Measurements from ENCODE around the gene TAT.

GRCh38 chr16:71536752-71537499 lies 40.0 kb downstream of the TAT start:
- TF ChIP-seq CTCF (conservative IDR thresholded peaks at IDR 0.05; ENCODE audit: low read length) (no peak), EZH2phosphoT487 (IDR thresholded peaks at IDR 0.05; ENCODE audit: borderline replicate concordance) (no peak)
